Stimulated activated CD4-positive, alpha-beta T cell treated with anti-CD3 and anti-CD28 coated beads, TNF-alpha, amount 100 ng/mL, for 48 hours (primary cell): ENCODE measurements around the gene SIGLECL1.
"Not testable (repeated sequence)": the region's sequence is repeated elsewhere in the genome, so short reads cannot be mapped to it uniquely, and the experiment has no call there.

Source experiments
- DNase-seq, 3 donors: peaks; one replicate each; pipeline ENCODE4 v3.0.0-alpha.2; 2020; ENCODE audit warnings: low read depth in 3 of 3

Gene SIGLECL1

DNA sequence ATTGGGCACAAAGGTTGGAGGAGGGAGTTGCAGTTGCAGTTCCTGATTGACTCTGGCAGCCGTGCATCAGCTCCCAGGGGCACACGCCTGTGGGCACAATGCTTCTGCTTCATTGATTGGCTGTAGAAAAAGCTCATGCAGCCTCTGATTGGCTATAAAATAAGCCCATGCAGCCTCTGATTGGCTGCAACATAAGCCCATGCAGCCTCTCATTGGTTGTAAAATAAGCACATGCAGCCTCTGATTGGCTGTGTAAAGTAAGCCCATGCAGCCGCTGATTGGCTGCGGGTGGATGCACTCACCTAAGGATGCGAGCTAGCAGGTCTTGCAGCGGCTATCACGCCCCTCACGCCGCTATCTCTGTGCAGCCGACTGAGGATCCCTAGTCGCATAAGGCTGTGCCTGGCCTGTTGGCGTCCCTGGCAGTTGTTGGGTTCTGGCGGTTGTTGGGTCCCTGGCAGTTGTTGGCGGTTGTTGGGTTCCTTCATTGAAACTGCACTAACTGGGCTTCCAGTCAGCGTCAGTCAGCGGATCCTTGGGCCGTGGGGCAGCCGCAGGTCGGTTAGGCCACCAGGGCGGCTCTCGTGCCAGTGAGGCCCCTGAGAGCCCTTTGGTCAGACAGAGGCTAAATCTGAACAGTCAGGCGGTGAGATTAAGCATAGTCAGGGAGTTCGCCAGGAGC, at the start of gene SIGLECL1:
Gene SIGLECL1, plus strand, starts transcription at position 295 of the 682 bp plus-strand sequence. CDS start 12,993 bp downstream, outside the sequence.
- no peak for DNase-seq

DNA sequence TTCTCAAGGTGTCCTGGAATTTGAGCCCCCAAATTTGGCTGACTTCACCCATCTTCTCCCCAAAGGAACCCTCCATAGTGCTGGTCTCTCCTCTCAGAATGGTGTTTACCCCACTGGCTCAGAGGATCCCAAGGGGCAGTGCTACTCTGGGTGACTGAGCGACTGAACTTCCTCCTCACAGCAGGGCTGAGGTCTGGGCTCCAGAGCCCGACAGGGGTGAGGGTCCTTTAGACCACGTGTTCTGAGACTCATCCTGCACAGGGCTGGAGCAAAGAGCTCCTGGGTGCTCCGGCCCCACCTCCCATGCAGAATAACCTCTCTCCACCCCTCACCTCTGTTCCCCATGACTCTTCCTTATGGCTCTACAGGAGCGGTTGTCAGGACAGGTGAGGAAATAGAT, 49.2 kb upstream of the SIGLECL1 start:
- DNase-seq, result no peak

DNA sequence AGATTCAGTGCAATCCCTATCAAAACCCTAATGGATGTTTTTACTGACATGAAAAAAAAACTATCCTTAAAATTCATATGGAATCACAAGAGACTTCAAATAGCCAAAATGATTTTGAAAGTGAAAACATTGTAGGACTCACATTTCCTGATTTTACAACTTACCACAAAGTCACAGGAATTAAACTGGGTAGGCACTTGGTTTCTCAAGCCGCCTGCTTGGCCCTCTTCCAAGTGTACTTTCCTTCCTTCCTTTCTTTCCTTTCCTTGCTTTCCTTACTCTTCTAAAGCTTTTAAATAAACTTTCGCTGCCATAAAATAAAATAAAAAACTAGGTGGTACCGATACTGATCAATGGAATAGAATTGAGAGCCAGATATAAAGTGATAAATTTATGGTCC, 47.0 kb upstream of the SIGLECL1 start:
- no peak for DNase-seq

DNA sequence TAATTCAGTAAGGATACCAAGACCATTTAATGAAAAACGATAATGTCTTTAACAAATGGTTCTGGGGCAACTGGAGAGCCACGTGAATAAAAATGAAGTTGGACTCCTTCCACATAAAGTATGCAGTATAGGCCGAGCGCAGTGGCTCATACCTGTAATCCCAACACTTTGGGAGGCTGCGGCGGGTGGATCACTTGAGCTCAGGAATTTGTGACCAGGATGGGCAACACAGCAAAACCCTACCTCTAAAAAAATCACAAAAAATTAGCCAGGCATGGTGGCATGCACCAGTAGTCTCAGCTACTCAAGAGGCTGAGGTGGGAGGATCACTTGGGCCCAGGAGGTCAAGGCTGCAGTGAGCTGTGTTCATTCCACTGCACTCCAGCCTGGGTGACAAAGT, 46.6 kb upstream of the SIGLECL1 start:
- no peak for DNase-seq

DNA sequence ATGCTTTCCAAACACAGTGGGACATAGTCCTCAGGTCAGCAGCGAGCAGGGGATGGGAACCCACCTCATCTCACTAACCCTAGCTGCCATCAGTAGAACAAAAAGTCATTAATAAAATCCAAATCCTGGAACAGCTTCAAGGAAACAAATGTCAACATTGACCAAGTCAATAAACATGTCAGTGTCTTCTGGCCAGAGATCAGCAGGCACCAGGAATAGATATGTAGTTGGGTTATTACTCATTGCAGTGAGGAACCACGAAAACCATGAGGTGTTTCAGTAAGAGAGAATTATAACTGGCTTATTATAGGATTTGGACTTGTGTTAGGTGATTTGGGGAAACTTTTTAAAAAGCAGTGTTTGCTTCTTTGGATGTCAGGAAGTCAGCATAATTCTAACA, 43.1 kb upstream of the SIGLECL1 start:
- no peak for DNase-seq

DNA sequence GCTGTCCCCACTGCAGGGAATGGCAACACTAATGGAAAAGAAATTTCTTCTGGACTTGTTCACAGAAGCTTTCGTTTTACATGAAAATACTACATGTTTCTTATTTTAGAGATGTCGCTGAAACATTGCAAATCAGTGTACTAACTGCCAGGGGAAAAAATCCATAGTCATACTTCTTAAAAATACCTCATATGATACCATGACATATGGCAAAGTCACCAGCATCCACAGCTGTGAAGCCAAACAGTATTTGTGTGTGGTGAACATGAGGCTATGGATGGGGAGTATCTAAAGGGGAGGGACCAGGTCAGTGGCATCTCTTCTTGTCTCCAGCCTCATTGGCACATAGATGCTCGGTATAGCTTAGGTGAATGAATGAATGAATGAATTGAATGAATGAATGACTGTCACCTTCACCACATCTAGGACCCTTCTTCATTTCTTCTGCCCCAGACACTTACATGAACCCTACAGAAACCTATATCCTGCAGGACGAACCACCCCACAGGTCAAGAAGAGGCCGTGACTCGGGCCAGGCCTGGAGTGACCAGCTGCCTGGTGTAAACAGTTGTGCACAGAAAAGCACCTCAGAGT, 40.6 kb upstream of the SIGLECL1 start:
- DNase-seq, result no peak

DNA sequence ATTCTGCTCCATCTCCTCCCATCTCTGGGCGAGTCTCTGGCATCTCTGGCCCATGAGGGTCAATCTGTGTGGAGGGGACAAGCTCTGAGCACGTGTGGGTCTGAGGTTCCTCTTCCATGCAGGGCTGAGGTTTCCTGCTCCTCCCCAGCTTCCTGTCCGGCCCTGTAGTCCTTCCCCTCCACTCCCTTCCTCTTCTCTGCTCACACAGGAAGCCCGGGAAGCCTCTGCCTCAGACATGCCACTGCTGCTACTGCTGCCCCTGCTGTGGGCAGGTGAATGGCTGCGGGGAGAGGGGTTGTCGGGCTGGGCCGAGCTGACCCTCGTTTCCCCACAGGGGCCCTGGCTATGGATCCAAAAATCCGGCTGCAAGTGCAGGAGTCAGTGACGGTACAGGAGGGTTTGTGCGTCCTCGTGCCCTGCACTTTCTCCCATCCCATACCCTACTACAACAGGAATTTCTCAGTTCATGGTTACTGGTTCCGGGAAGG, 40.0 kb upstream of the SIGLECL1 start:
- not testable (repeated sequence) for DNase-seq

DNA sequence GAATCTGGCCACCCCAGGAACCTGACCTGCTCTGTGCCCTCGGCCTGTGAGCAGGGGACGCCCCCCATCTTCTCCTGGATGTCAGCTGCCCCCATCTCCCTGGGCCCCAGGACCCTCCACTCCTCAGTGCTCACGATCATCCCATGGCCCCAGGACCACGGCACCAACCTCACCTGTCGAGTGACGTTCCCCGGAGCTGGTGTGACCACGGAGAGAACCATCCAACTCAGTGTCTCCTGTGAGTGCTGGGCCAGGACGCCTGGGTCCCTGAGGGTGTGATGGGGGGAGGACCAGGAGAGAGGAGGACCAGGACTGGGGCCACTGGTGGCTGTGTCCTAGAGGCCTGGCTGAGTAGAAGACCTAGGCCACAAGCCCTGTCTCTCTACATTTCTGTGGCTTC, 39.0 kb upstream of the SIGLECL1 start:
- no peak for DNase-seq

DNA sequence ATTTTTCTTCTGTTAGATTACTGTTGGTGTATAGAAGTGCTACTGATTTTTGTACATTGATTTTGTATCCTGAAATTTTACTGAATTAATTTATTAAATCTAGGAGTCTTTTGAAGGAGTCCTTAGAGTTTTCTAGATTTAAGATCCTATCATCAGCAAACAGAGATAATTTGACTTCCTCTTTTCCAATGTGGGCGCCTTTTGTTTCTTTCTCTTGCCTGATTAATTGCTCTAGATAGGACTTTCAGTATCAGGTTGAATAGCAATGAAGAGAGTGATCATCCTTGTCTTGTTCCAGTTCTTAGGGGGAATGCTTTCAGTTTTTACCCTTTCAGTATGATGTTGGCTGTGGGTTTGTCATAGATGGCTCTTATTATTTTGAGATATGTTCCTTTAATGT, 31.6 kb upstream of the SIGLECL1 start:
- no peak for DNase-seq

DNA sequence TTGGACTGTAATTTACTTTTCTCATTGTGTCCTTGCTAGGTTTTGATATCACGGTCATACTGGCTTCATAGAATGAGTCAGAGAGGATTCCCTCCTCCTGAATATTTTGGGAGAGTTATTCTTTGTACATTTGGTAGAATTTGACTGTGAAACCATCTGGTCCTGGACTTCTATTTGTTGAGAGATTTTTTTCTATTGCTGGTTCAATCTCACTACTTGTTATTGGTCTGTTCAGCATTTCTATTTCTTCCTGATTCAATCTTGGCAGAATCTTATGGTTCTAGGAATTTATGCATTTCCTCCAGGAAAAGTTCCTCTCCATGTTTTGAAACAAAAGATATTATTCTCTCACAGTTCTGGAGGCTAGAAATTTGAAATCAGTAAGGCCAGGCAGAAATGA, 30.9 kb upstream of the SIGLECL1 start:
- no peak for DNase-seq

DNA sequence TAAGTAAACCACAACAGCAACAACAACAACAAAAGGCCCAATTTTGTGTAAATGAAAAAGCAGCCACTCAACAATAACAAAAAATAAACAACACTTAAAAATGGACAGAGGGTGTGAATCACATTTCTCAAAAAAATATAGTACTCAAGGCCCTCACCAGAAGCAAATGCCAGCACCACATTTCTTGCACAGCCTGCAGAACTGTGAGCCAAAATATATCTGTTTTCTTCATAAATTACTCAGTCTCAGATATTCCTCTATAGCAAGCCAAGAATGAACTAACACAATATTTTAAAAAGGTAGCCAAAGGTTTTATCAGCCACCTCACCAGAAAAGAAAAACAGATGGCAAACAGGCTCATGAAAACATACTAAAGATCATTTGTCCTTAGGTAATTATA, 29.9 kb upstream of the SIGLECL1 start:
- no peak for DNase-seq

DNA sequence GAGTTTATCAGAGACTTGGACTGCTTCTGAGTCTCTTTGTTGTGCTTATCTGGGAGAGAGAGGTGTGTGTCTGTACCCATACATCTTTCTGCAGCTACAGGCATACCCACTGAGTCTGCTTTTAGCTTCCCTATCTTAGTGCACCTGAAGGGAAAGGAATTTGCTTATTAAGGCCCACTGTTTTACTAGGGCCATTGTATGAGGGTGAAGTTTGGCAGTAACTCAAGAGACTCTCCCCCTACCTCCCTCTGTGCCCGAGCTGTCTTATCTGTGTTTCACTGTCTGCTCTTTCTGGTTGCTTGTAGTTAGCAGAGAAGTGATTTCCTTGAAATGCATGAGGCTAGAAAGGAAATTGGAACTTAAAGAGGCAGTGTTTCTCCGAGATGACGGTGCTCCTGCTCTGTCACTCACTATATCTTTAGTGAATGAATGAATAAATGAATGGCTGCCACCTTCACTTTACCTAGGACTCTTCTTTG, 26.7 kb upstream of the SIGLECL1 start:
- no peak for DNase-seq

DNA sequence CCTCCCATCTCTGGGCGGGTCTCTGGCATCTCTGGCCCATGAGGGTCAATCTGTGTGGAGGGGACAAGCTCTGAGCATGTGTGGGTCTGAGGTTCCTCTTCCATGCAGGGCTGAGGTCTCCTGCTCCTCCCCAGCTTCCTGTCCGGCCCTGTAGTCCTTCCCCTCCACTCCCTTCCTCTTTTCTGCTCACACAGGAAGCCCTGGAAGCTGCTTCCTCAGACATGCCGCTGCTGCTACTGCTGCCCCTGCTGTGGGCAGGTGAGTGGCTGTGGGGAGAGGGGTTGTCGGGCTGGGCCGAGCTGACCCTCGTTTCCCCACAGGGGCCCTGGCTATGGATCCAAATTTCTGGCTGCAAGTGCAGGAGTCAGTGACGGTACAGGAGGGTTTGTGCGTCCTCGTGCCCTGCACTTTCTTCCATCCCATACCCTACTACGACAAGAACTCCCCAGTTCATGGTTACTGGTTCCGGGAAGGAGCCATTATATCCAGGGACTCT, 25.9 kb upstream of the SIGLECL1 start, which contains the start of gene CD33:
Gene CD33, plus strand, starts transcription at position 183 of the 496 bp plus-strand sequence. Its CDS starts 39 bp downstream, at position 222.
- not testable (repeated sequence) for DNase-seq

DNA sequence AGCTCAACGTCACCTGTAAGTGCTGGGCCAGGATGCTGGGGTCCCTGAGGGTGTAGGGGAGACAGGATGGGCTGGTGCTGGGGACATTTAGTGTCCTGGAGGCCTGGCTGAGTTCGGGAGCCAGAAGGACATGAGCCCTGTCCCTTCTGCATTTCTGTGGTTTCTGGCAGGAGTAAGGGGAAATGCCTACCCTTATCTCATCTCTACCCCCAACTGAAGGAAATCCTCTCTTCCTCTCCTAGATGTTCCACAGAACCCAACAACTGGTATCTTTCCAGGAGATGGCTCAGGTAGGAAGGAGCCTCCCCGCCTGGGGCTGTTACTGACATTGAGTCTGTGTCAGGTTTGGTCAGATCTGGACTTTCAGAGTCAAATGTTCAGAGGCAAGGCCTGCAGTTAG, 24.8 kb upstream of the SIGLECL1 start:
- no peak for DNase-seq

DNA sequence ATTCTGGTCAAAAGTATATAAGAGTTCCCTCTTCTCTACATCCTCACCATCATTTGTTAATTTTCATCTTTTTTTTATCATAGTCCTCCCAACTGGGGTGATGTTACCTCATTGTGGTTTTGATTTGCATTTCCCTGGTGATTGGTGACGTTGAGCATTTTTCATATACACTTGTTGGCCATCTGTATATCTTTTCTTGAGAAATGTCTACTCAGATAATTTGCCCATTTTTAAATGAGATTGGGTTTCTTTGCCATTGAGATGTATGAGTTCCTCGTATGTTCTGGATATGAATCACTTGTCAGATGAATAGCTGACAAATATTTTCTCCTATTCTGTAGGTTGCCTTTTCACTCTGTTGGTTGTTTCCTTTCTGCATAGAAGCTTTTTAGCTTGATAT, 23.6 kb upstream of the SIGLECL1 start:
- DNase-seq, result no peak

DNA sequence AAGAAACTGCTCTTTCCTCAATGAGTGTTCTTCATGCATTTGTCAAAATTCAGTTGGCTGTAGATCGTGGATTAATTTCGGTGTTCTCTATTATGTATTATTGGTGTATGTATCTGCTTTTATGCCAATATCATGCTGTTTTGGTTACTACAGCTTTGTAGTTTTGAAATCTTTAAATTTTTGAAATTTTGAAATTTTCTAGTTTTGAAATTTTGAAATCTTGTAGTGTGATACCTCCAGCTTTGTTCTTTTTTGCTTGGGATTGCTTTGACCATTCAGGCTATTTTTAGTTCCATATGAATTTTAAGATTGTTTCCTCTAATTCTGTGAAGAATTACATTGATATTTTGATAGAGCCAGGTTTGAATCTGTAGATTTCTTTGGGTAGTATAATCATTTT, 22.9 kb upstream of the SIGLECL1 start:
- no peak for DNase-seq

DNA sequence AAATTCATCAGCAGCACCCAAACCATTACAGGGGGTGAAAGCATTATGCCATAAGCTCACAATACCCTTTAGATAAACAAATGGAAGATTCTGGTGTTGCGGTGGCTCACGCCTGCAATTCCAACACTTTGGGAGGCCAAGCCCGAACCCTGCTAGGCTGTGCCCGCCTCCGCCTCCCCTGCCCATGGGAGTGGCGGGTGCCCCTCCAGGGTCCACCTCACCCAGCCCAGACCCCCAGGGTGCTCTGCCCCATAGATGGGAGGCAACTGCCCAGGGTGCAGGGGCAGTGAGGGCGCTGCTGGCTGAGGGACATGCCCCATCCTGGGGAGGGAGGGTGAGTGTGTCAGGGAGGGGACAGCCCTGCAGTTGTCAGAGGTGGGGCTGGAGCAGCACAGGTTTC, 10.0 kb upstream of the SIGLECL1 start:
- no peak for DNase-seq

DNA sequence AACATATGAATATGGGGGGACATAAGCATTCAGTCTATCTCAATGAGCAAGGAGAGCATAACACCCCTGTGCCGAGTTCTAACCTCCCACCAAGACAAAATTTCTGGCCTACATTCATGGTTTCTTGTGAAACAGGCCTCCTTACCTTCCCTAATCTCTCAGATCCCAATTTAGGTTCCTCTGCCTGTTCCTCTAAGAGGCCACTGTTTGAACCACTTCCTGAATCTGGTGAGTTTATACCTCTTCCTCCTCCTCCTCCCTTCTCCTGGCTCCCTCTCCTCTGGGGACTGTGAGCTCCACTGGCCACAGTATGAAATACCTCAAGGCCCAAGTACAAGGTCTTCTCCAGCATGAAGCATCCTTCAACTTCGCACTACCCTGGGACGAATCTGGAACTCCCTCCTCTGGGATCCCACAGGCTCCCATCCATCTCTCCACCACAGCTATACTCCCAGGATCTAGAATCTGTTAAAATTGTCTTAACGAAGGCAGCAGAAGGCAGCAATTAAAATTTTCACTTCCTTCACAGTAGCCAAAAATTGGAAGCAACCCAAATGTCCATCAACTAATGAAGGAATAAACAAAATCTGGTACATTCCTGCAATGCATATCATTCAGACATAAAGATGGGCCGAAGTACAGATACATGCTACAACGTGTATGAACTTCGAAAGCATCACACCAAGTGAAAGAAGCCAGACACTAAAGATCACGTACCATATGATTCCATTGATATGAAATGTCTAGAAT, 7.8 kb upstream of the SIGLECL1 start:
- no peak for DNase-seq

DNA sequence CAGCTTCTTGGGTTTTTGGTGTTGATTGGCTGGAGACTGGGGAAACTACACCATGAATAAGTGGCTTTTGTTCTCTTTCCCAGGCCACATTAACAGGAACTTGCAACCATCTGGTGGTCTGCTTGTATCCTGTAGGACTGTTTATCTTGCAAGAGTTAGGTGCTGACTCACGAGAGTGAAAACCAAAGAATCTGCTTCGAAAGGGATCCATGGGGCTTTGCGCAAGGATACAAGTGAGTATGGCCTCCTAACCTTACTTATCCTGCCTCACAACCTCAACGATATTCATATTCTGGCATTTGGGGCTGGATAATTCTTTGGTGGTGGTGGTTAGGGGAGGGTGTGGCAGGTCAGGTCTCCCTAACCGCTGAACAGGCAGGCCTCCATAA, 4.7 kb upstream of the SIGLECL1 start:
- DNase-seq, result no peak

DNA sequence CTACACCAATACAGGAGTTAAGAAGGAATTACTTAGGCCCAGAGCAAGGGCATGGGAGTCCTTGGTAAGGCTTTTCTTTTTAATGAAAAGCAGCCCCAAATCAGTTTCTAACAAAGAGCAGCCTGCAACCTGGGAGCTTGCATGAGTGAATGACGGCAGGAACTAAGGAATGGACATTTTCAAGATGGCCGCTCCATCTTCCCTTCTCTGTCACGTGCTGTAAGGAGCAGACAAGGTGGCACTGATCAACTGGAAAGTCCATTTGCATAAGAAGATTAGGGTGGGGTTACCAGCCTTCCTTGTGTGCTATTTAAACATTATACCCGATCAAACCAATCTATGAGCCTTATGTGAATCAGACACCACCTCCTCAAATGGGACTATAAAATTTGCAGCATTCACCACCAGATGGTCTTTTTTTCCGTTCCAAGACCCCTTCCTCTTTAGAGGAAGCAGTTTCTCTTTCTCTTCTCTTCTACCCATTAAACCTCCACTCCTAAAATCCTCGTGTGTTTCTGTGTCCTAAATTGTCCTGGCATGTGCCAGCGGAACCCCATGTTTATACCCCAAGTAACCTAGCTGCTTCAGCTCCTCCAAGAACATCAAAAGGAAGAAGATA, 2.8 kb upstream of the SIGLECL1 start:
- DNase-seq, result no peak

DNA sequence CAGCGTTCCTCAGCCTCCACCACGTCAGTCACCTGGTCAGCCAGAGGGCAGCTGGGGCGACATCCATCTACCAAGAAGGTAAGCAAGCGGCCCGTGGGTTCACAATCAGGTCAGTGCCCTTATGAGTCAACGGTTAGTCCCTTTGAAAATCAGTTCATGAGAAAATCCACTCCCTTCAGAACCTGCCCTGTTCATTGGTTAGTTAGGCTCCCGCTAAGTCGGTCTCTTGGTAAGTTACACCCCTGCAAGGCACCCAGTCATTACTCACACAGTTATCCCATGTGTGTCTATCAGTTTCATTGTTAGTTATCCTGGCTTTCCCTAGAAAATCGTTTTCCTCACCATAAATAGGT, 564 bp downstream of the SIGLECL1 start:
- no peak for DNase-seq
